Mucosa of descending colon (tissue), 3 donors: ENCODE results near the gene SYNE3. TPM values are rescaled to one million over a fixed set of nuclear protein-coding genes. Genes with fewer than 3 reads are reported as not detected.

Experiments
- ATAC-seq: fragments of 200-7000 bp; cut with Tn5 transposase; one replicate; pipeline ENCODE4 v1.9.1; 2020; ENCODE audit warnings: mild to moderate bottlenecking, moderate library complexity
- DNase-seq, 3 donors: peaks; one replicate each; pipeline ENCODE4 v3.0.0-alpha.2; 2020
- H3K36me3 ChIP-seq: fragments of 200-600 bp; one replicate; pipeline ENCODE4 v1.8.0; 2021; ENCODE audit warnings: low read depth, mild to moderate bottlenecking
- H3K4me1 ChIP-seq: fragments of 200-600 bp; one replicate; pipeline ENCODE4 v1.8.0; 2021; ENCODE audit warnings: low read depth, mild to moderate bottlenecking
- H3K4me3 ChIP-seq: fragments of 200-600 bp; one replicate; pipeline ENCODE4 v1.8.0; 2021; ENCODE audit warnings: mild to moderate bottlenecking
- H3K9me3 ChIP-seq: fragments of 200-600 bp; one replicate; pipeline ENCODE4 v1.8.0; 2021; ENCODE audit warnings: mild to moderate bottlenecking
- intact Hi-C, 2 donors: fragments of 100-400 bp; cut with DNase I in 1 of 2; cut with micrococcal nuclease in 1 of 2; formaldehyde crosslinking; loops; one replicate each; pipeline versions ENCODE4 v1.11.0 to v1.11.1; 2022; cut with DNase I, micrococcal nuclease
- total RNA-seq, 3 donors: library from RNA; stranded (reverse); fragmentation: NEBNext Ultra II Directional in 2 of 3; extraction: Animal tissue kit (Norgen Biotek cat#: 25700) in 2 of 3; gene quantifications; one replicate each; pipeline versions ENCODE4 v1.2.1 to v1.2.4, GENCODE V29; 2021 to 2023
- TF ChIP-seq, protein P1 (sequence below): fragments of 200-600 bp; IDR thresholded peaks from one replicate; pipeline ENCODE4 v1.8.0; 2022; ENCODE audit warnings: antibody characterized with exemption, mild to moderate bottlenecking
- donor health status: DM: no; HTN: no; CAD: no; lungs with moderate emphysema.
- donor health status: DM: no; HTN: no; CAD: no.
- donor health status: DM: no; HTN: yes; CAD: no.

The SYNE3 gene
- total RNA-seq, 3 donors from 2014 or later: 13.8 to 16.4 (median 13.9) TPM

GRCh38 chr14:95534299-95535225 lies 18.1 kb upstream of the SYNE3 start, which contains the start of gene GLRX5:
Gene GLRX5, plus strand, starts transcription at chr14:95535050. Its CDS starts 40 bp downstream, at chr14:95535090.
- ATAC-seq: peak; percentile 96

GRCh38 chr14:95533822-95534221 lies 17.4 kb upstream of the SYNE3 start:
- peaks cover 4% of the 10 kb centered on the region for H3K36me3 ChIP-seq
- H3K4me3 ChIP-seq: peak overlapping the region; percentile 93
- peaks cover 45% of the 10 kb centered on the region for H3K4me1 ChIP-seq
- DNase-seq: peak in 2 of 3 donors; percentile 53 to 60
- ATAC-seq: no peak
- TF ChIP-seq, protein P1, sequence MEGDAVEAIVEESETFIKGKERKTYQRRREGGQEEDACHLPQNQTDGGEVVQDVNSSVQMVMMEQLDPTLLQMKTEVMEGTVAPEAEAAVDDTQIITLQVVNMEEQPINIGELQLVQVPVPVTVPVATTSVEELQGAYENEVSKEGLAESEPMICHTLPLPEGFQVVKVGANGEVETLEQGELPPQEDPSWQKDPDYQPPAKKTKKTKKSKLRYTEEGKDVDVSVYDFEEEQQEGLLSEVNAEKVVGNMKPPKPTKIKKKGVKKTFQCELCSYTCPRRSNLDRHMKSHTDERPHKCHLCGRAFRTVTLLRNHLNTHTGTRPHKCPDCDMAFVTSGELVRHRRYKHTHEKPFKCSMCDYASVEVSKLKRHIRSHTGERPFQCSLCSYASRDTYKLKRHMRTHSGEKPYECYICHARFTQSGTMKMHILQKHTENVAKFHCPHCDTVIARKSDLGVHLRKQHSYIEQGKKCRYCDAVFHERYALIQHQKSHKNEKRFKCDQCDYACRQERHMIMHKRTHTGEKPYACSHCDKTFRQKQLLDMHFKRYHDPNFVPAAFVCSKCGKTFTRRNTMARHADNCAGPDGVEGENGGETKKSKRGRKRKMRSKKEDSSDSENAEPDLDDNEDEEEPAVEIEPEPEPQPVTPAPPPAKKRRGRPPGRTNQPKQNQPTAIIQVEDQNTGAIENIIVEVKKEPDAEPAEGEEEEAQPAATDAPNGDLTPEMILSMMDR: no peak
- no peaks in the 10 kb centered on the region for H3K9me3 ChIP-seq
- intact Hi-C loops: loop anchor here in 1 of 2 donors (5.0 kb wide), 1 partner anchor 92 kb away; no protein-coding TSS in a partner anchor

More at GRCh38 chr14:95534299-95535225, 18.1 kb upstream of the SYNE3 start, which contains the start of gene GLRX5:
- TF ChIP-seq, protein P1: no peak
- Histone ChIP-seq H3K4me3 (peak within 1 kb of the TSS; percentile 93), H3K9me3 (no peaks in the 10 kb centered on the region), H3K36me3 (peaks cover 4% of the 10 kb centered on the region), H3K4me1 (peaks cover 45% of the 10 kb centered on the region)
- intact Hi-C loops: loop anchor here in 1 of 2 donors (5.0 kb wide), 1 partner anchor 92 kb away; no protein-coding TSS in a partner anchor
- peak; percentile 97 to 99 (median 97) for DNase-seq

- intact Hi-C loops: loop anchor here in 1 of 2 donors (5.0 kb wide), 1 partner anchor 91 kb away; no protein-coding TSS in a partner anchor
- ATAC-seq: no peak
- DNase-seq: no peak
- Histone ChIP-seq H3K4me1 (peaks cover 45% of the 10 kb centered on the region), H3K4me3 (peak overlapping the region; percentile 93), H3K9me3 (no peaks in the 10 kb centered on the region), H3K36me3 (peaks cover 4% of the 10 kb centered on the region)
- TF ChIP-seq, protein P1: no peak
These were observed 17.0 kb upstream of the SYNE3 start for GRCh38 chr14:95533391-95533821.

GRCh38 chr14:95531969-95532368 lies 15.5 kb upstream of the SYNE3 start:
- Histone ChIP-seq H3K36me3 (peaks cover 4% of the 10 kb centered on the region), H3K4me3 (no peak overlapping the region), H3K9me3 (no peaks in the 10 kb centered on the region), H3K4me1 (peaks cover 46% of the 10 kb centered on the region)
- intact Hi-C loops: loop anchor here in 1 of 2 donors (5.0 kb wide), 1 partner anchor 90 kb away; no protein-coding TSS in a partner anchor
- DNase-seq: no peak
- ATAC-seq: no peak
- TF ChIP-seq, protein P1: no peak

DNA sequence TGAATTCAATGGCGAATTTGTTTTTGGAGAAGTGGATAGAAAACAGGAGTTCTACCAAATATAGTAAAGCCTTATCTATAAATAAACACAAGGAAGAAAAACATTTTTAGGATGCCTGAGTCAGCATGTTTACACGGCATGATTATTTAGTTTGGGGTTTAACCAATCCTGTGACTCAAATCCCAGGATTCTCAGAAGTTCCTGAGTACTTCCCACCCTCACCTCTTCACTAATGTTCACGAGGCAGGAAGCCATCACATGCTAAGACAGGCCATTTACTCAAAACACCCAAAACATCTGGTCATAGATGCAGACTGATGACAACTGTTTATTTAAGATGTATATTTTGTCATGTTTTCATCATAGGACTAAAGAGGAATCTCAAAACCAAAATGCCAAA lies 15.0 kb upstream of the SYNE3 start:
- TF ChIP-seq, protein P1: no peak
- H3K4me1 ChIP-seq: peaks cover 41% of the 10 kb centered on the region
- H3K4me3 ChIP-seq: no peak overlapping the region
- H3K9me3 ChIP-seq: no peaks in the 10 kb centered on the region
- no peak for DNase-seq
- intact Hi-C loops: loop anchor here in 1 of 2 donors (5.0 kb wide), 1 partner anchor 89 kb away; no protein-coding TSS in a partner anchor
- H3K36me3 ChIP-seq: peaks cover 4% of the 10 kb centered on the region
- ATAC-seq: no peak
